GM12865 (cell line): ENCODE results near the gene NAT14.

Experiments used
- DNase-seq: peaks from one replicate; pipeline ENCODE4 v3.0.0; 2010; ENCODE audit warnings: low read depth
- H3K4me3 ChIP-seq: 2 replicates; pipeline ENCODE4 v1.5.1; 2011; ENCODE audit warnings: mild to moderate bottlenecking, low read depth, low read length, control low read depth
- CTCF ChIP-seq: IDR thresholded peaks from 2 replicates; pipeline ENCODE4 v1.5.1; 2011; ENCODE audit warnings: low read length, control low read depth, low read depth, inconsistent platforms; ENCODE audit not compliant: insufficient read depth; ENCODE audit errors: missing control alignments

Gene NAT14

GRCh38 chr19:55504981-55505380 lies 20.0 kb downstream of the NAT14 start:
- H3K4me3 ChIP-seq, result no peak overlapping the region
- TF ChIP-seq CTCF, result no peak
- DNase-seq, result no peak

GRCh38 chr19:55508120-55508519 lies 23.1 kb downstream of the NAT14 start:
- no peak overlapping the region for H3K4me3 ChIP-seq
- DNase-seq, result no peak
- no peak for TF ChIP-seq CTCF

GRCh38 chr19:55516878-55517620 lies 32.1 kb downstream of the NAT14 start:
- TF ChIP-seq CTCF, result peak; percentile 89
- peak; percentile 96 for DNase-seq
- peak overlapping the region; percentile 40 for H3K4me3 ChIP-seq

DNA sequence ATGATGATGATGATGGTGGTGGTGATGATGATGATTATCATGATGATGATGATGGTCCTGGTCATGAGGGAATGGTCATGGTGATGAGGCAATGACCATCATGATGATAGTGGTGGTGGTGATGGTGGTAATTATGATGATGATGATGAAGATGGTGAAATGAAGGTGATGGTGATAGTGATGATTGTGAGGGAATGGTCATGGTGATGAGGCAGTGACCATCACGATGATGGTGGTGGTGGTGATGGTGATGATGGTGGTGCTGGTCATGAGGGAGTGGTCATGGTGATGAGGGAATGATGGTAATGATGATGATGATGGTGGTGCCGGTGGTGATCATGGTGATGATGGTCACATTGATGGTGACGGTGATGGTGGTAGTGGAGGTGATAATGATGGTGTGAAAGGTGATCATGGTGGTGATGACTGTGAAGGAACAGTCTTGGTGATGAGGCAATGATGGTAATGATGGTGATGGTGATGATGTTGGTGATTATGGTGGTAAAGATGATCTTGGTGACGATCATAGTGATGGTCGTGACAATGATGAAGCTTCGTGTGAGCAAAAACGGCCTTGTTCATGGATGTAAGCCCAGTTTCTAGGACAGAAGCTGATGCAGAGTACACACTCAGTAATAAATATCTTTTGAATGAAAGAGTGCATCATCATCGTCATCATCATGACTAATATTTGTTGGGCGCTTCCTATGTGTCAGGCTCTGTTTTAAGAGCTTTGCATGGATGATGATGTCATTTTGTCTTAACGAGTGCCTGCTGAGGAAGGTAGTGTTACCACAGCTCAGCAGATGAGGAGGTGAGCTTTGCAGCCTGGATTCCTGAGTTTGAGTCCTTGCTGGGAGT lies 34.7 kb downstream of the NAT14 start:
- no peak overlapping the region for H3K4me3 ChIP-seq
- TF ChIP-seq CTCF, result no peak
- DNase-seq, result no peak

DNA sequence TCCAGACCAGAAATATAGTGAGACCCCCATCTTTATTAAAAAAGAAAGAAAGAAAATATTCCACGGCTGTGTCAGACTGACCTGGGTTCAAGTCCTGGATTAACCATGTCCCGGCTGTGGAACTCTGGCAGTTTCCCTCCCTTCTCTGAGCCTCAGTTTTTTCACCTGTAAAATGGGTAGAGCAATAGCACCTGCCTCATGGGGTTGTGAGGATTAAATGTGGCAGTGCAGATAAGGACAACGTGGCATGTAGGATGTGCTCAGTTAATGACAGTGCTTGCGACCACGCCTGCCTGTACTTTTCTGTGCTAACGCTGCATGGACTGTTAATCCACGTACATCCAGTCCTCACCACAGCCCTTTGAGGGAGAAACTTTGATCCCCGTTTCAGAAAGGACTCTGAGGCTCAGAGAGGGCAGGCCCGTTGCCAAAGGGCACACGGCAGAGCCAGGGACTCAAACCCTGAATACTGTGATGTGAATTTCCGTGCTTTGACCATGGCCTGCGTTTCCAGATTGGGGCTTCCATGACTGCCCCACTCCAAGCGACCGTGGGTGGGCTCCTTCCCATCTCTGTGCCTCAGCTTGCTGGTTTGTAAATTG lies 35.8 kb downstream of the NAT14 start:
- no peak overlapping the region for H3K4me3 ChIP-seq
- no peak for TF ChIP-seq CTCF
- DNase-seq, result no peak

DNA sequence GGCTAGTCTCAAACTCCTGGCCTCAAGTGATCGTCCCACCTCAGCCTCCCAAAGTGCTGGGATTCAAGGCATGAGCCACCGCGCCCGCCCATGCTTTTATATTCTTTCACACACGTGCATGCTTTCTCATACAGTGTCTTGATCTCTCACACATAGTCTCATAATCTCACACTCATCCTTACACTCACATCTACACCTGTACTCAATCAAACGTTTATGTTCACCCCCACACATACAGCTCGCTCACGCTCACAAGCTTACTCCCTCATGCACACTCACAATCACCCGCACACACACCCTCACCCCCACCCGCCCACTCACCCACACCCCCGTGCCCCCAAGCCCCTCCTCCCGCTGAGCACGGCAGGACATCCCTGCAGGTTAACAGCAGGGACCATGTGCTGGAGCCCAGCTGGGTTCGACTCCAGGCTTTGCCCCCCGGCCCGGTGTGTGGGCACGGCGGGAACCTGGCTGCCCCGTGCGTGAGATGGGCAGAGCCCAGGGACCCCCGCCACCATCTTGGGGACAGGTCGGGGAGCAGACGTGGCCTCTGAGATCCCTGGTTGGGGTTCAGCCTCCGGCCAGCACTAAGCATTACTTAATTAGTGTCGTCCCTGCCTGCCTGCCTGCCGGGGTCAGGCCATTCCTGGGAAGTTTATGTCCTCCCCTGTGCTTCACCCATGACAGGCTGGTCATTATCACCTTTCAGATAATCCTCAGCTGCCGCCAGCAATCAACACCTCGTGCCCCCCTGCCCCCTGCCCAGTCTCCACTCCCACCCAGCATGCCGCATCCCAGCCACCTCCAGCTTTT lies 40.5 kb downstream of the NAT14 start:
- no peak overlapping the region for H3K4me3 ChIP-seq
- DNase-seq, result no peak
- TF ChIP-seq CTCF, result no peak
